Daoy (cell line): ENCODE measurements around the gene CACNA1F. TPM values are rescaled to one million over a fixed set of nuclear protein-coding genes. Genes with fewer than 3 reads are reported as not detected.

Experiments used
- DNase-seq: peaks from one replicate; pipeline ENCODE4 v3.0.0-alpha.2; 2015; ENCODE audit warnings: low read depth
- total RNA-seq: library from RNA; depleted of rRNA; stranded (reverse); fragments of >200 nt; shearing (Covaris generic); gene quantifications from 2 replicates; pipeline ENCODE4 v1.2.3, GENCODE V29; 2014; rRNA removed

CACNA1F gene
- total RNA-seq, 1 experiment from 2014 or later: not detected

GRCh38 chrX:49155243-49155899, 77.8 kb downstream of the CACNA1F start:
- no peak for DNase-seq

Other genes starting within 250 kb of the CACNA1F start
- 9.7 and 16.9 TPM in 2 replicates for gene GRIPAP1, start 231.1 kb downstream of the CACNA1F start, total RNA-seq
- 24.5 and 36.2 TPM in 2 replicates for gene TFE3, start 190.0 kb downstream of the CACNA1F start, total RNA-seq
- gene CCDC120, start 174.3 kb downstream of the CACNA1F start, total RNA-seq: 0.09 and 0.46 TPM in 2 replicates
- gene PRAF2, start 159.3 kb downstream of the CACNA1F start, total RNA-seq: 3.4 and 3.5 TPM in 2 replicates
- 20.3 and 41.1 TPM in 2 replicates for gene WDR45, start 153.5 kb downstream of the CACNA1F start, total RNA-seq
- gene GPKOW, start 109.6 kb downstream of the CACNA1F start, total RNA-seq: 24.5 and 28.2 TPM in 2 replicates
- gene MAGIX, start 70.6 kb downstream of the CACNA1F start, total RNA-seq: 0.12 and 2.5 TPM in 2 replicates
- gene PLP2, start 61.4 kb downstream of the CACNA1F start, total RNA-seq: 28.6 and 34.3 TPM in 2 replicates
- 5.6 and 12.4 TPM in 2 replicates for gene PRICKLE3, start 47.0 kb downstream of the CACNA1F start, total RNA-seq
- 7.5 and 7.6 TPM in 2 replicates for gene SYP, start 33.1 kb downstream of the CACNA1F start, total RNA-seq
- 12.3 and 12.4 TPM in 2 replicates for gene CCDC22, start 2.1 kb upstream of the CACNA1F start, total RNA-seq
- gene FOXP3, start 31.4 kb upstream of the CACNA1F start, total RNA-seq: not detected in 2 replicates
- gene PPP1R3F, start 36.5 kb upstream of the CACNA1F start, total RNA-seq: 6.5 and 7.2 TPM in 2 replicates
- not detected in 2 replicates for gene GAGE10, start 70.3 kb upstream of the CACNA1F start, total RNA-seq
- not detected in 2 replicates for gene GAGE12J, start 88.7 kb upstream of the CACNA1F start, total RNA-seq
- 12.3 and 21.8 TPM in 2 replicates for gene GAGE13, start 98.2 kb upstream of the CACNA1F start, total RNA-seq